ENCODE measurements around the gene UPF1. TPM values are rescaled to one million over a fixed set of nuclear protein-coding genes. Genes with fewer than 3 reads are reported as not detected.

The UPF1 gene
- total RNA-seq, 3 donors from 2014 or later = 59.8 to 83.6 (median 75.2) TPM

GRCh38 chr19:18848878-18849661, 17.3 kb downstream of the UPF1 start:
- Histone ChIP-seq H3K4me3 (peak overlapping the region in 2 of 3 donors; percentile 3 to 46), H3K27ac (peak overlapping the region; percentile 76 to 86), H3K27me3 (no peaks in the 10 kb centered on the region), H3K36me3 (no peaks in the 10 kb centered on the region), H3K9me3 (no peaks in the 10 kb centered on the region), H3K4me1 (peaks cover 23% of the 10 kb centered on the region in 2 donors)
- DNase-seq (ENCODE audit: low spot score in 2 of 2) = peak in 1 of 2 donors; percentile 53
- peak in 1 of 3 donors; percentile 33 for TF ChIP-seq POLR2AphosphoS5 (IDR thresholded peaks at IDR 0.05)
- TF ChIP-seq CTCF (IDR thresholded peaks at IDR 0.05) = no peak
- TF ChIP-seq POLR2A (IDR thresholded peaks at IDR 0.05) = no peak
- intact Hi-C loops (cut with DNase I; ENCODE audit: low total_unique reads) = no loop called here

- TF ChIP-seq POLR2A (IDR thresholded peaks at IDR 0.05) = no peak
- TF ChIP-seq POLR2AphosphoS5 (IDR thresholded peaks at IDR 0.05) = no peak
- no peak for TF ChIP-seq CTCF (IDR thresholded peaks at IDR 0.05)
- Histone ChIP-seq H3K36me3 (no peaks in the 10 kb centered on the region), H3K27ac (peak overlapping the region; percentile 76 to 86), H3K27me3 (no peaks in the 10 kb centered on the region), H3K4me1 (peaks cover 23% of the 10 kb centered on the region in 2 donors), H3K9me3 (no peaks in the 10 kb centered on the region), H3K4me3 (peak overlapping the region in 1 of 3 donors; percentile 31)
- DNase-seq (ENCODE audit: low spot score in 2 of 2) = no peak
- intact Hi-C loops (cut with DNase I; ENCODE audit: low total_unique reads) = no loop called here
These were observed 18.2 kb downstream of the UPF1 start for GRCh38 chr19:18849838-18850400.

GRCh38 chr19:18850471-18851375, 19.0 kb downstream of the UPF1 start:
- DNase-seq (ENCODE audit: low spot score in 2 of 2) = no peak
- Histone ChIP-seq H3K27ac (peak overlapping the region; percentile 76 to 86), H3K9me3 (no peaks in the 10 kb centered on the region), H3K27me3 (no peaks in the 10 kb centered on the region), H3K4me3 (peak overlapping the region in 1 of 3 donors; percentile 31), H3K4me1 (peaks cover 23% of the 10 kb centered on the region in 2 donors), H3K36me3 (no peaks in the 10 kb centered on the region)
- intact Hi-C loops (cut with DNase I; ENCODE audit: low total_unique reads) = no loop called here
- TF ChIP-seq CTCF (IDR thresholded peaks at IDR 0.05) (no peak), POLR2AphosphoS5 (IDR thresholded peaks at IDR 0.05) (no peak), POLR2A (IDR thresholded peaks at IDR 0.05) (no peak)

- H3K27me3 ChIP-seq = no peaks in the 10 kb centered on the region
- no peaks in the 10 kb centered on the region for H3K36me3 ChIP-seq
- intact Hi-C loops (cut with DNase I; ENCODE audit: low total_unique reads) = no loop called here
- no peak for TF ChIP-seq POLR2A (IDR thresholded peaks at IDR 0.05)
- no peak for TF ChIP-seq POLR2AphosphoS5 (IDR thresholded peaks at IDR 0.05)
- no peak for TF ChIP-seq CTCF (IDR thresholded peaks at IDR 0.05)
- no peaks in the 10 kb centered on the region for H3K9me3 ChIP-seq
- peaks cover 21 to 23% of the 10 kb centered on the region in 2 donors for H3K4me1 ChIP-seq
- DNase-seq (ENCODE audit: low spot score in 2 of 2) = no peak
- H3K4me3 ChIP-seq = no peak overlapping the region
- peak overlapping the region; percentile 76 to 86 for H3K27ac ChIP-seq
These were observed 20.0 kb downstream of the UPF1 start for GRCh38 chr19:18851673-18852325.
